ENCODE data around the gene OR6B2. TPM values are rescaled to one million over a fixed set of nuclear protein-coding genes. Genes with fewer than 3 reads are reported as not detected.
"Not testable (repeated sequence)": the region's sequence is repeated elsewhere in the genome, so short reads cannot be mapped to it uniquely, and the experiment has no call there.

Gene OR6B2
- total RNA-seq, 2 donors from 2014 or later, result not detected

DNA sequence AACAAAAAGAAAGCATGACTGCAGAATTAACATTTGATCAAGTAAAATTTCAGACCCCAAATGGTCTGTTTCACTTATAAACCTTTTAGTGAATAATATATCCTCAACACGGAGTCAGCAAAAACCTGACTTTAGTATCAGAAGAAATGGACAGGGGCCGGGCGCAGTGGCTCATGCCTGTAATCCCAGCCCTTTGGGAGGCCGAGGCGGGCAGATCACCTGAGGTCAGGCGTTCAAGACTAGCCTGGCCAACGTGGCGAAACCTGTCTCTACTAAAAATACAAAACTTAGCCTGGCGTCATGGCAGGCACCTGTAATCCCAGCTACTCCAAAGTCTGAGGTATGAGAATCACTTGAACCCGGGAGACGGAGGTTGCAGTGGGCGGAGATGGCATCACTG is 20.0 kb upstream of the OR6B2 start:
- H3K9me3 ChIP-seq, result no peaks in the 10 kb centered on the region
- no peaks in the 10 kb centered on the region for H3K36me3 ChIP-seq
- no peak overlapping the region for H3K27ac ChIP-seq
- ATAC-seq (ENCODE audit: insufficient number of reproducible peaks, low FRiP score, low read depth) (no peak), DNase-seq (ENCODE audit: low spot score) (no peak)
- no peak for TF ChIP-seq CTCF (IDR thresholded peaks at IDR 0.05)
- H3K27me3 ChIP-seq (replicated peaks; ENCODE audit: insufficient read depth), result no peaks in the 10 kb centered on the region
- H3K4me3 ChIP-seq, result no peak overlapping the region
- no peaks in the 10 kb centered on the region for H3K4me1 ChIP-seq (ENCODE audit: control insufficient read depth in 1 of 2, low read depth in 2 of 2)

DNA sequence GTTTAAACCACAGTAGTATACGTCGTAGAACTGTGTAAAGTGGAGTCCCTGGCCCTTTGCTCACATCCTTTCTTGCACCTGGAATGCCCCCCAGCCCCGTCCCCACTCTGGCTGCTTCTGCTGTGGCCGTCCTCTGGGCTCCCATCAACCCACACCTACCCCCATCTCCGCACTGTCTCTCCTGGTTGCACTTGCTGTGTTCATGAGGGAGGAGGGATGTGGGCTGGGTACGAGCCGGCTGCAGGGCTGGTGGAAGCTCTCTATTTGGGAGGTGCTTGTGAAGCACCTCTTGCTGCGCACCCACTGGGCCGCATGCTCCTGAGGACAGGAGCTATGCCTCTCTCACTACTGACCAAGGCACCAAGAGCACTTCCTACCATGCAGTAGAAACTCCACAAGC is 18.0 kb upstream of the OR6B2 start:
- DNase-seq (ENCODE audit: low spot score) (no peak), ATAC-seq (ENCODE audit: insufficient number of reproducible peaks, low FRiP score, low read depth) (no peak)
- no peak overlapping the region for H3K4me3 ChIP-seq
- H3K4me1 ChIP-seq (ENCODE audit: control insufficient read depth in 1 of 2, low read depth in 2 of 2), result no peaks in the 10 kb centered on the region
- H3K36me3 ChIP-seq, result no peaks in the 10 kb centered on the region
- no peak overlapping the region for H3K27ac ChIP-seq
- TF ChIP-seq CTCF (IDR thresholded peaks at IDR 0.05), result no peak
- H3K27me3 ChIP-seq (replicated peaks; ENCODE audit: insufficient read depth), result no peaks in the 10 kb centered on the region
- H3K9me3 ChIP-seq, result no peaks in the 10 kb centered on the region

- DNase-seq (ENCODE audit: low spot score) (no peak), ATAC-seq (ENCODE audit: insufficient number of reproducible peaks, low FRiP score, low read depth) (no peak)
- H3K9me3 ChIP-seq, result no peaks in the 10 kb centered on the region
- no peak overlapping the region for H3K4me3 ChIP-seq
- H3K27ac ChIP-seq, result no peak overlapping the region
- H3K4me1 ChIP-seq (ENCODE audit: control insufficient read depth in 1 of 2, low read depth in 2 of 2), result no peaks in the 10 kb centered on the region
- TF ChIP-seq CTCF (IDR thresholded peaks at IDR 0.05), result no peak
- H3K27me3 ChIP-seq (replicated peaks; ENCODE audit: insufficient read depth), result no peaks in the 10 kb centered on the region
- H3K36me3 ChIP-seq, result no peaks in the 10 kb centered on the region
These were observed 14.9 kb upstream of the OR6B2 start for GRCh38 chr2:240045098-240045497.

DNA sequence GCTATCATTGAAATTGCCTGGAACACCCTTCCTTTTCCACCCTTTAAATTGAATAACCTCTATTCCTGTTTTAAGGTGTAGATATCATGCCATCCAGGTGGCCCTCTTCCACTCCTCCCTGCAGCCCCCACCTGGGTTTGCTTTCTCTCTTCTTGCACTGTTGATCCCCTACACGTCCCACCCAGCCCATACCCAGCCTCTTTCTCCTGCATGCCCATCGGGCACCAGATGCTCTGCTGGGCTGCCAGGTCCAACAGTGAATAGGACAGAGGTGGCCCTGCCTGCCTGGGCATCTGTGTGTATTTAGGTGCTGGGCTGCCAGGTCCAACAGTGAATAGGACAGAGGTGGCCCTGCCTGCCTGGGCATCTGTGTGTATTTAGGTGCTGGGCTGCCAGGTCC is 13.9 kb upstream of the OR6B2 start:
- not testable (repeated sequence) for H3K4me3 ChIP-seq; H3K4me1 ChIP-seq (ENCODE audit: control insufficient read depth in 1 of 2, low read depth in 2 of 2); H3K36me3 ChIP-seq; H3K27me3 ChIP-seq (replicated peaks; ENCODE audit: insufficient read depth); H3K27ac ChIP-seq; H3K9me3 ChIP-seq; DNase-seq (ENCODE audit: low spot score); ATAC-seq (ENCODE audit: insufficient number of reproducible peaks, low FRiP score, low read depth)

DNA sequence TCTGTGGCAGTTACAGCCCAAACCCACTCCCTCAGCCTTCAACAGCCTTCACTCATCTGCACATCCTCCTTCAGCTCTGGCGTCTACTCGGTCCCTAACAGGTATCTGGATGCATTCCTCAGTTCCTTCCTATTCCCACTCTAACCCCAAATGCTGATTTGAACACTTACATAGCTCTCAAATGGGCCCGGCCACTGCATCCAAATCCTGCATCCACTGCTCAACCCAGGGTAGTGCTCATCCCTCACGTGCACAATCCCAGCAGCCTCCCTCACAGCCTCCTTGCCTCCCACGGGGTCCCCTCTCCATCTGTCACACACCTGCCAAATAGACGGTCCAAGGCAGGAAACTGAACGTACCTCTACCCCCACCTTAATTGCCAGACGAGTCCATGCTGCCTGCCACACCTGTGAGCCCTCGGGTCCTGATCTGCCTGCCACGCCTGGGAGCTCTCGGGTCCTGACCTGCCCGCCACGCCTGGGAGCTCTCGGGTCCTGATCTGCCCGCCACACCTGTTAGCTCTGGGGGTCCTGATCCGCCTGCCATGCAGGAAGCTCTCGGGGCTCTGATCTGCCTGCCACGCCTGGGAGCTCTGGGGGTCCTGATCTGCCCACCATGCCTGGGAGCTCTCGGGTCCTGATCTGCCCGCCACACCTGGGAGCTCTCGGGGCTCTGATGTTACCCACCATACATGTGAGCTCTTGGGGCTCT is 13.2 kb upstream of the OR6B2 start:
- no peak for TF ChIP-seq CTCF (IDR thresholded peaks at IDR 0.05)
- Histone ChIP-seq H3K27me3 (replicated peaks; ENCODE audit: insufficient read depth) (no peaks in the 10 kb centered on the region), H3K36me3 (no peaks in the 10 kb centered on the region), H3K4me3 (no peak overlapping the region), H3K9me3 (no peaks in the 10 kb centered on the region), H3K27ac (no peak overlapping the region), H3K4me1 (ENCODE audit: control insufficient read depth in 1 of 2, low read depth in 2 of 2) (no peaks in the 10 kb centered on the region)
- ATAC-seq (ENCODE audit: insufficient number of reproducible peaks, low FRiP score, low read depth) (no peak), DNase-seq (ENCODE audit: low spot score) (no peak)

DNA sequence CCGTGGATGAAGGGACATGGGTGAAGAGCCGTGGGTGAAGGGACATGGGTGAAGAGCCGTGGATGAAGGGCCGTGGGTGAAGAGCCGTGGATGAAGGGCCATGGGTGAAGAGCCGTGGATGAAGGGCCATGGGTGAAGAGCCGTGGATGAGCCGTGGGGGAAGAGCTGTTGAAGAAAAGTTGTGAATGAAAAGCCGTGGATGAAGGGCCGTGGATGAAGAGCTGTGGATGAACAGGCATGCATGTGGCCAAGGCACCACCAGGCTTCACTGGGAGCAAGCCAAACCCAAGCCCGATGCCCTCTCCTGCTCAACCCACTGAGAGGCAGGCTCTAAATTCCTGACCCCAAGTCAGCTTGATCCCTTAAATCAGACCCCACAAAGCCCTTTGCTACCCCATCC is 12.5 kb upstream of the OR6B2 start:
- DNase-seq (ENCODE audit: low spot score) (no peak), ATAC-seq (ENCODE audit: insufficient number of reproducible peaks, low FRiP score, low read depth) (no peak)
- no peak overlapping the region for H3K4me3 ChIP-seq
- no peak overlapping the region for H3K27ac ChIP-seq
- no peak for TF ChIP-seq CTCF (IDR thresholded peaks at IDR 0.05)
- H3K4me1 ChIP-seq (ENCODE audit: control insufficient read depth in 1 of 2, low read depth in 2 of 2), result no peaks in the 10 kb centered on the region
- no peaks in the 10 kb centered on the region for H3K36me3 ChIP-seq
- no peaks in the 10 kb centered on the region for H3K9me3 ChIP-seq
- no peaks in the 10 kb centered on the region for H3K27me3 ChIP-seq (replicated peaks; ENCODE audit: insufficient read depth)
